ENCODE results near the gene SCARB1. TPM values are rescaled to one million over a fixed set of nuclear protein-coding genes. Genes with fewer than 3 reads are reported as not detected.

SCARB1 gene
- total and polyA plus RNA-seq, 2 of the 13 experiments (the other 11 are each of a cell fraction or from before 2014, with no cell fraction given) = 63.4 to 160 TPM

DNA sequence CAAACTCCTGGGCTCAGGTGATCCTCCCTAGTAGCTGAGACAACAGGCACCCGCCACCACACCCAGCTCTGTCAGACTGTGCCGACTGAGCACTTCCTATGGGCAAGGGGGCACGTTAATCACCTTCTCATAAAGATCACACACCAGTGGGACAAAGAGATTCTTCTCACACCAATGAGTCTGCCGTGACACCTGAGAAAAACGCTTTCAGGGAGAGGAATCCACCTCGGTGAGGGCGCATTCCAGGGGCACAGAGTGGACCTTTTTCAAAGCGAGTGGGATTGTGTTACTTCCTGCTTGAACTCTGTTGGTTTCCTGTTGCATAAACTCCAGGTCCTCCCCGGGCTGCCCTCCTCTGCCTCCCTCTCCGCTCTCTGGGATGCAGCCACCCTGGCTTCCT is 17.5 kb upstream of the SCARB1 start (continued):
- TF ChIP-seq, protein P1, sequence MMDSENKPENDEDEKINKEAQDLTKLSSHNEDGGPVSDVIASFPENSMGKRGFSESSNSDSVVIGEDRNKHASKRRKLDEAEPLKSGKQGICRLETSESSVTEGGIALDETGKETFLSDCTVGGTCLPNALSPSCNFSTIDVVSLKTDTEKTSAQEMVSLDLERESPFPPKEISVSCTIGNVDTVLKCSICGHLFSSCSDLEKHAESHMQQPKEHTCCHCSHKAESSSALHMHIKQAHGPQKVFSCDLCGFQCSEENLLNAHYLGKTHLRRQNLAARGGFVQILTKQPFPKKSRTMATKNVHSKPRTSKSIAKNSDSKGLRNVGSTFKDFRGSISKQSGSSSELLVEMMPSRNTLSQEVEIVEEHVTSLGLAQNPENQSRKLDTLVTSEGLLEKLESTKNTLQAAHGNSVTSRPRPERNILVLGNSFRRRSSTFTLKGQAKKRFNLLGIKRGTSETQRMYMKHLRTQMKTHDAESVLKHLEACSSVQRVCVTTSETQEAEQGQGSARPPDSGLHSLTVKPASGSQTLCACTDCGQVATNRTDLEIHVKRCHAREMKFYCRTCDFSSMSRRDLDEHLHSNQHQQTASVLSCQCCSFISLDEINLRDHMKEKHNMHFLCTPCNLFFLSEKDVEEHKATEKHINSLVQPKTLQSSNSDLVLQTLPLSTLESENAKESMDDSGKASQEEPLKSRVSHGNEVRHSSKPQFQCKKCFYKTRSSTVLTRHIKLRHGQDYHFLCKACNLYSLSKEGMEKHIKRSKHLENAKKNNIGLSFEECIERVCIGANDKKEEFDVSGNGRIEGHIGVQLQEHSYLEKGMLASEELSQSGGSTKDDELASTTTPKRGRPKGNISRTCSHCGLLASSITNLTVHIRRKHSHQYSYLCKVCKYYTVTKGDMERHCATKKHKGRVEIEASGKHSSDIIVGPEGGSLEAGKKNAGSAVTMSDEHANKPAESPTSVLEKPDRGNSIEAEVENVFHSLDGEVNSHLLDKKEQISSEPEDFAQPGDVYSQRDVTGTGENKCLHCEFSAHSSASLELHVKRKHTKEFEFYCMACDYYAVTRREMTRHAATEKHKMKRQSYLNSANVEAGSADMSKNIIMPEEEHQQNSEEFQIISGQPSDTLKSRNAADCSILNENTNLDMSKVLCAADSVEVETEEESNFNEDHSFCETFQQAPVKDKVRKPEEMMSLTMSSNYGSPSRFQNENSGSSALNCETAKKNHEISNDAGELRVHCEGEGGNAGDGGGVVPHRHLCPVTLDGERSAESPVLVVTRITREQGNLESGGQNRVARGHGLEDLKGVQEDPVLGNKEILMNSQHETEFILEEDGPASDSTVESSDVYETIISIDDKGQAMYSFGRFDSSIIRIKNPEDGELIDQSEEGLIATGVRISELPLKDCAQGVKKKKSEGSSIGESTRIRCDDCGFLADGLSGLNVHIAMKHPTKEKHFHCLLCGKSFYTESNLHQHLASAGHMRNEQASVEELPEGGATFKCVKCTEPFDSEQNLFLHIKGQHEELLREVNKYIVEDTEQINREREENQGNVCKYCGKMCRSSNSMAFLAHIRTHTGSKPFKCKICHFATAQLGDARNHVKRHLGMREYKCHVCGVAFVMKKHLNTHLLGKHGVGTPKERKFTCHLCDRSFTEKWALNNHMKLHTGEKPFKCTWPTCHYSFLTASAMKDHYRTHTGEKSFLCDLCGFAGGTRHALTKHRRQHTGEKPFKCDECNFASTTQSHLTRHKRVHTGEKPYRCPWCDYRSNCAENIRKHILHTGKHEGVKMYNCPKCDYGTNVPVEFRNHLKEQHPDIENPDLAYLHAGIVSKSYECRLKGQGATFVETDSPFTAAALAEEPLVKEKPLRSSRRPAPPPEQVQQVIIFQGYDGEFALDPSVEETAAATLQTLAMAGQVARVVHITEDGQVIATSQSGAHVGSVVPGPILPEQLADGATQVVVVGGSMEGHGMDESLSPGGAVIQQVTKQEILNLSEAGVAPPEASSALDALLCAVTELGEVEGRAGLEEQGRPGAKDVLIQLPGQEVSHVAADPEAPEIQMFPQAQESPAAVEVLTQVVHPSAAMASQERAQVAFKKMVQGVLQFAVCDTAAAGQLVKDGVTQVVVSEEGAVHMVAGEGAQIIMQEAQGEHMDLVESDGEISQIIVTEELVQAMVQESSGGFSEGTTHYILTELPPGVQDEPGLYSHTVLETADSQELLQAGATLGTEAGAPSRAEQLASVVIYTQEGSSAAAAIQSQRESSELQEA (CRISPR knock-in tag; IDR thresholded peaks at IDR 0.05; ENCODE audit: not compliant biosample characterization) = no peak
- TF ChIP-seq NR0B2 (CRISPR knock-in tag; IDR thresholded peaks at IDR 0.05) (no peak), SPEN (CRISPR knock-in tag; IDR thresholded peaks at IDR 0.05; ENCODE audit: low read depth) (peak; percentile 60; the same call in 1 of the 2 replicates), ZNF550 (CRISPR knock-in tag; IDR thresholded peaks at IDR 0.05; ENCODE audit: borderline replicate concordance) (no peak), ATM (IDR thresholded peaks at IDR 0.05; ENCODE audit: borderline replicate concordance) (no peak), TGIF2 (CRISPR knock-in tag; IDR thresholded peaks at IDR 0.05) (peak; percentile 57; the same call in 1 of the 2 replicates), ZNF879 (CRISPR knock-in tag; IDR thresholded peaks at IDR 0.05) (no peak), EHMT2 (IDR thresholded peaks at IDR 0.05; ENCODE audit: borderline replicate concordance, low read depth, low read length) (no peak), NFIB (CRISPR knock-in tag; IDR thresholded peaks at IDR 0.05; ENCODE audit: borderline replicate concordance) (no peak), AHR (CRISPR knock-in tag; IDR thresholded peaks at IDR 0.05) (no peak), ZNF672 (CRISPR knock-in tag; IDR thresholded peaks at IDR 0.05) (no peak), HMG20B (CRISPR knock-in tag; conservative IDR thresholded peaks at IDR 0.05) (peak; percentile 61; the same call in 1 of the 2 replicates), ZNF383 (CRISPR knock-in tag; IDR thresholded peaks at IDR 0.05; ENCODE audit: borderline replicate concordance) (no peak), SSRP1 (CRISPR knock-in tag; IDR thresholded peaks at IDR 0.05) (no peak), REST (IDR thresholded peaks at IDR 0.05; ENCODE audit: borderline replicate concordance in 1 of 2, low read depth in 1 of 2, low read length in 2 of 2) (no peak), ZNF33B (CRISPR knock-in tag; IDR thresholded peaks at IDR 0.05) (no peak)
- TF ChIP-seq, protein P2, sequence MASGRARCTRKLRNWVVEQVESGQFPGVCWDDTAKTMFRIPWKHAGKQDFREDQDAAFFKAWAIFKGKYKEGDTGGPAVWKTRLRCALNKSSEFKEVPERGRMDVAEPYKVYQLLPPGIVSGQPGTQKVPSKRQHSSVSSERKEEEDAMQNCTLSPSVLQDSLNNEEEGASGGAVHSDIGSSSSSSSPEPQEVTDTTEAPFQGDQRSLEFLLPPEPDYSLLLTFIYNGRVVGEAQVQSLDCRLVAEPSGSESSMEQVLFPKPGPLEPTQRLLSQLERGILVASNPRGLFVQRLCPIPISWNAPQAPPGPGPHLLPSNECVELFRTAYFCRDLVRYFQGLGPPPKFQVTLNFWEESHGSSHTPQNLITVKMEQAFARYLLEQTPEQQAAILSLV (CRISPR knock-in tag; IDR thresholded peaks at IDR 0.05; ENCODE audit: borderline replicate concordance) = no peak
